ENCODE results near the gene STRIP1. TPM values are rescaled to one million over a fixed set of nuclear protein-coding genes. Genes with fewer than 3 reads are reported as not detected.

Gene STRIP1
- total and polyA plus RNA-seq, 10 of the 15 experiments (the other 5 are each of a cell fraction or from before 2014, with no cell fraction given): 6.3 to 26.6 (median 18.0) TPM

Other genes with a start within 250 kb of the STRIP1 start
- 12.6 and 13.6 TPM in 2 replicates for gene CSF1, start 123.8 kb upstream of the STRIP1 start, total RNA-seq (2014; rRNA removed)
- gene CSF1, start 123.8 kb upstream of the STRIP1 start, total RNA-seq (2014; rRNA removed; fragmentation: Illumina TruSeq; extraction: Trizol): 8.2 and 8.5 TPM in 2 replicates
- gene CSF1, start 123.8 kb upstream of the STRIP1 start, total RNA-seq (2021): 30.7 and 31.5 TPM in 2 replicates
- 20.0 and 32.4 TPM in 2 replicates for gene CSF1, start 123.8 kb upstream of the STRIP1 start, polyA plus RNA-seq (2011; rRNA removed)
- 7.9 and 12.4 TPM in 2 replicates for gene CSF1, start 123.8 kb upstream of the STRIP1 start, polyA plus RNA-seq (2014; fragmentation: Illumina TruSeq; extraction: Trizol)
- 1 to 10 TPM; 1.2 to 2.0 TPM for gene CSF1, start 123.8 kb upstream of the STRIP1 start, polyA plus RNA-seq (2014; fragmentation: Nextera tagmentation; extraction: Ambion mirVana)
- 20.4 and 21.2 TPM in 2 replicates for gene CSF1, start 123.8 kb upstream of the STRIP1 start, polyA plus RNA-seq (2014; rRNA removed)
- gene CSF1, start 123.8 kb upstream of the STRIP1 start, polyA plus RNA-seq (2016; fragmentation: Nextera tagmentation; extraction: Ambion mirVana): 10 to 100 TPM; 12.2 to 17.2 TPM
- gene AHCYL1, start 49.9 kb upstream of the STRIP1 start, total RNA-seq (2014; rRNA removed): 28.0 and 31.7 TPM in 2 replicates
- 30.0 and 30.9 TPM in 2 replicates for gene AHCYL1, start 49.9 kb upstream of the STRIP1 start, total RNA-seq (2014; rRNA removed; fragmentation: Illumina TruSeq; extraction: Trizol)
- 59.9 and 64.8 TPM in 2 replicates for gene AHCYL1, start 49.9 kb upstream of the STRIP1 start, total RNA-seq (2021)
- gene AHCYL1, start 49.9 kb upstream of the STRIP1 start, polyA plus RNA-seq (2011; rRNA removed): 73.5 and 73.6 TPM in 2 replicates
- 60.7 and 67.6 TPM in 2 replicates for gene AHCYL1, start 49.9 kb upstream of the STRIP1 start, polyA plus RNA-seq (2014; fragmentation: Illumina TruSeq; extraction: Trizol)
- 10 to 100 TPM; 24.7 to 26.1 TPM for gene AHCYL1, start 49.9 kb upstream of the STRIP1 start, polyA plus RNA-seq (2014; fragmentation: Nextera tagmentation; extraction: Ambion mirVana)
- gene AHCYL1, start 49.9 kb upstream of the STRIP1 start, polyA plus RNA-seq (2014; rRNA removed): 39.2 and 43.9 TPM in 2 replicates
- 10 to 100 TPM; 49.7 to 54.2 TPM for gene AHCYL1, start 49.9 kb upstream of the STRIP1 start, polyA plus RNA-seq (2016; fragmentation: Nextera tagmentation; extraction: Ambion mirVana)
- gene ALX3, start 36.0 kb downstream of the STRIP1 start, total RNA-seq (2014; rRNA removed): not detected in 2 replicates
- not detected in 2 replicates for gene ALX3, start 36.0 kb downstream of the STRIP1 start, total RNA-seq (2014; rRNA removed; fragmentation: Illumina TruSeq; extraction: Trizol)
- gene ALX3, start 36.0 kb downstream of the STRIP1 start, total RNA-seq (2021): not detected in 2 replicates
- not detected in 2 replicates for gene ALX3, start 36.0 kb downstream of the STRIP1 start, polyA plus RNA-seq (2011; rRNA removed)
- not detected in 2 replicates for gene ALX3, start 36.0 kb downstream of the STRIP1 start, polyA plus RNA-seq (2014; fragmentation: Illumina TruSeq; extraction: Trizol)
- gene ALX3, start 36.0 kb downstream of the STRIP1 start, polyA plus RNA-seq (2014; fragmentation: Nextera tagmentation; extraction: Ambion mirVana): not detected
- not detected in 2 replicates for gene ALX3, start 36.0 kb downstream of the STRIP1 start, polyA plus RNA-seq (2014; rRNA removed)
- not detected for gene ALX3, start 36.0 kb downstream of the STRIP1 start, polyA plus RNA-seq (2016; fragmentation: Nextera tagmentation; extraction: Ambion mirVana)
- not detected in 2 replicates for gene UBL4B, start 77.8 kb downstream of the STRIP1 start, total RNA-seq (2014; rRNA removed)
- gene UBL4B, start 77.8 kb downstream of the STRIP1 start, total RNA-seq (2014; rRNA removed; fragmentation: Illumina TruSeq; extraction: Trizol): not detected in 2 replicates
- 0.15 TPM in 1 of 2 replicates, not detected in the other for gene UBL4B, start 77.8 kb downstream of the STRIP1 start, total RNA-seq (2021)
- gene UBL4B, start 77.8 kb downstream of the STRIP1 start, polyA plus RNA-seq (2011; rRNA removed): not detected in 2 replicates
- gene UBL4B, start 77.8 kb downstream of the STRIP1 start, polyA plus RNA-seq (2014; fragmentation: Illumina TruSeq; extraction: Trizol): not detected in 2 replicates
- gene UBL4B, start 77.8 kb downstream of the STRIP1 start, polyA plus RNA-seq (2014; fragmentation: Nextera tagmentation; extraction: Ambion mirVana): not detected
- gene UBL4B, start 77.8 kb downstream of the STRIP1 start, polyA plus RNA-seq (2014; rRNA removed): 0.06 TPM in 1 of 2 replicates, not detected in the other
- gene UBL4B, start 77.8 kb downstream of the STRIP1 start, polyA plus RNA-seq (2016; fragmentation: Nextera tagmentation; extraction: Ambion mirVana): not detected
- gene SLC6A17, start 115.9 kb downstream of the STRIP1 start, total RNA-seq (2014; rRNA removed): not detected in 2 replicates
- gene SLC6A17, start 115.9 kb downstream of the STRIP1 start, total RNA-seq (2014; rRNA removed; fragmentation: Illumina TruSeq; extraction: Trizol): not detected in 2 replicates
- gene SLC6A17, start 115.9 kb downstream of the STRIP1 start, total RNA-seq (2021): not detected in 2 replicates
- gene SLC6A17, start 115.9 kb downstream of the STRIP1 start, polyA plus RNA-seq (2011; rRNA removed): not detected in 2 replicates
- gene SLC6A17, start 115.9 kb downstream of the STRIP1 start, polyA plus RNA-seq (2014; fragmentation: Illumina TruSeq; extraction: Trizol): not detected in 2 replicates
- not detected for gene SLC6A17, start 115.9 kb downstream of the STRIP1 start, polyA plus RNA-seq (2014; fragmentation: Nextera tagmentation; extraction: Ambion mirVana)
- gene SLC6A17, start 115.9 kb downstream of the STRIP1 start, polyA plus RNA-seq (2014; rRNA removed): not detected in 2 replicates
- not detected for gene SLC6A17, start 115.9 kb downstream of the STRIP1 start, polyA plus RNA-seq (2016; fragmentation: Nextera tagmentation; extraction: Ambion mirVana)
- gene KCNC4, start 175.7 kb downstream of the STRIP1 start, total RNA-seq (2014; rRNA removed): 0.45 and 0.93 TPM in 2 replicates
- gene KCNC4, start 175.7 kb downstream of the STRIP1 start, total RNA-seq (2014; rRNA removed; fragmentation: Illumina TruSeq; extraction: Trizol): 0.22 and 0.28 TPM in 2 replicates
- gene KCNC4, start 175.7 kb downstream of the STRIP1 start, total RNA-seq (2021): 1.7 and 1.8 TPM in 2 replicates
- gene KCNC4, start 175.7 kb downstream of the STRIP1 start, polyA plus RNA-seq (2011; rRNA removed): 0.62 and 1.2 TPM in 2 replicates
- gene KCNC4, start 175.7 kb downstream of the STRIP1 start, polyA plus RNA-seq (2014; fragmentation: Illumina TruSeq; extraction: Trizol): 0.25 and 0.26 TPM in 2 replicates
- gene KCNC4, start 175.7 kb downstream of the STRIP1 start, polyA plus RNA-seq (2014; fragmentation: Nextera tagmentation; extraction: Ambion mirVana): under 1 TPM; 0.06 to 0.16 TPM
- 0.83 and 0.90 TPM in 2 replicates for gene KCNC4, start 175.7 kb downstream of the STRIP1 start, polyA plus RNA-seq (2014; rRNA removed)
- gene KCNC4, start 175.7 kb downstream of the STRIP1 start, polyA plus RNA-seq (2016; fragmentation: Nextera tagmentation; extraction: Ambion mirVana): under 1 TPM; 0.06 to 0.47 TPM